Measurements from ENCODE around the gene PREX1. TPM values are rescaled to one million over a fixed set of nuclear protein-coding genes. Genes with fewer than 3 reads are reported as not detected.
A peak's percentile ranks its signal among the peaks of the same experiment; 100 is the strongest.
"Not testable (repeated sequence)": the region's sequence is repeated elsewhere in the genome, so short reads cannot be mapped to it uniquely, and the experiment has no call there.

PREX1 gene
- total RNA-seq, 1 donor from 2014 or later = 235 TPM

DNA sequence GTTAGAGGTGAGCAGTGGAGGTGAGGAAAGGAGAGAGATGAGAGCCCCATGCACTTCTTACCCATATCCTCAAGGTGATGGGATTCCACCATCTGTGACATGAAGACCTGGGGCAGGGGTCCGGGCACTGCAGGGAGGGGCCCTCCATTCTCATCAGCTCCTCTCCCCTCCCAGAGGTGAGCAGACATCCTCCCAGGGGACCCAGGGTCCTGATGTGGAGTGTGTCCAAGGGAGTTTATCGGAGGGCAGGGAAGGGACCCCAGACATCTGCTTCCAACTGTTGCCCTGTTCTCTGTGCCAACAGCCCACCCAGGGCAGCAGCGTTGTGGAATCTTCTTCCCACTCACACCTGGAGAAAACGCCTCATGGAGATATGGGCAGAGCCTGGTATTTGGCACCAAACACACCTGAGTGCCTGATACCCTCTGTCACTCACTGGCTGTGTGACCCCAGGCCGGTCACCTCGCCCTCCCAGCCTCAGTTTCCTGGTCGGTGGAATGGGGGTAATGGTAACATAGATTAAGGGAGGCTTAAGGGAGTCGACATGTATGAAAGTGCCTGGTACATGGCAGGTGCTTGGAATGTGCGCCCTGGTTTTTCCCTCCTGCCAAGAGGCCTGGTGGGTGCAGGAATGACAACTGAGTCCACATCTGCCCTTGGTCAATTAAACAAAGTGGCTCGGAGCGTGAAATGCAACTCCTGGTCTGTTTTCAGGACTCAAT lies 227.9 kb downstream of the PREX1 start:
- Mint-ChIP-seq H3K27me3 (ENCODE audit: unreplicated experiment) (peaks cover 7% of the 10 kb centered on the region), H3K27ac (ENCODE audit: unreplicated experiment) (no peak overlapping the region), H3K9me3 (ENCODE audit: unreplicated experiment) (peaks cover 7% of the 10 kb centered on the region), H3K4me3 (ENCODE audit: unreplicated experiment) (no peak overlapping the region), H3K4me1 (ENCODE audit: low read depth, unreplicated experiment) (peaks cover 14% of the 10 kb centered on the region), H3K36me3 (ENCODE audit: unreplicated experiment) (peaks cover 4% of the 10 kb centered on the region)
- TF ChIP-seq, protein P1, sequence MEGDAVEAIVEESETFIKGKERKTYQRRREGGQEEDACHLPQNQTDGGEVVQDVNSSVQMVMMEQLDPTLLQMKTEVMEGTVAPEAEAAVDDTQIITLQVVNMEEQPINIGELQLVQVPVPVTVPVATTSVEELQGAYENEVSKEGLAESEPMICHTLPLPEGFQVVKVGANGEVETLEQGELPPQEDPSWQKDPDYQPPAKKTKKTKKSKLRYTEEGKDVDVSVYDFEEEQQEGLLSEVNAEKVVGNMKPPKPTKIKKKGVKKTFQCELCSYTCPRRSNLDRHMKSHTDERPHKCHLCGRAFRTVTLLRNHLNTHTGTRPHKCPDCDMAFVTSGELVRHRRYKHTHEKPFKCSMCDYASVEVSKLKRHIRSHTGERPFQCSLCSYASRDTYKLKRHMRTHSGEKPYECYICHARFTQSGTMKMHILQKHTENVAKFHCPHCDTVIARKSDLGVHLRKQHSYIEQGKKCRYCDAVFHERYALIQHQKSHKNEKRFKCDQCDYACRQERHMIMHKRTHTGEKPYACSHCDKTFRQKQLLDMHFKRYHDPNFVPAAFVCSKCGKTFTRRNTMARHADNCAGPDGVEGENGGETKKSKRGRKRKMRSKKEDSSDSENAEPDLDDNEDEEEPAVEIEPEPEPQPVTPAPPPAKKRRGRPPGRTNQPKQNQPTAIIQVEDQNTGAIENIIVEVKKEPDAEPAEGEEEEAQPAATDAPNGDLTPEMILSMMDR (IDR thresholded peaks at IDR 0.05; ENCODE audit: partially characterized antibody, unreplicated experiment) = no peak
- no peak for DNase-seq

DNA sequence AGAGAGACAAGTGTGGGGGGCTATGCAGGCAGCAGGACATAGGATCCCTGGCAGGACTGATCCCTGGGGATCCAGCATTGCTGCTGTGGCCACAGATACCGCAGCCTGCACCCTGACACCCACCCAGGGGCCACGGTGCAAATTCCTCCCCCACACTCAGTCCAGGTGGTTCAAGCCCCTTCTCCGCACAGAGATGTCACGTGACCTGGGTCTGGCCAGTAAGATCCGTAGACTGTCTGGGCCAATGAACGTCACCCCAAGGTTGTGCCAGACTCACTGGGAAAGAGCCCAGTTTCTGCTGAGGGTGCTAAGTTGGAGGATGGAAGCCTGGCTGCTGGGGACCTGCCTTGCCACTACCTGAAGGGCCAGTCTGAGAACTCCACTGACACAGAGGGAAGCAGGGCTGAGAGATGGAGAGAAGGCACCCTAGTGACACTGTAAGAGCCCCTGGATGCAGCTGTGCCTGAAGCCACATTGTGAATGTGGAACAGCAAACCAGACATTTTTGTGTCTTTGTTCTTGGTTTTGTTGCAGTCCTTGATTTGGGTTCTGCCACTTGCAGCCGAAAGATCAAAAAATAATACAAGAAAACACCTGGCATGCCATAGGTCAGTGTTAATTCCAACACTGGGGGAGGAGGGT lies 228.6 kb downstream of the PREX1 start:
- peak overlapping the region; percentile 20 for H3K27ac Mint-ChIP-seq (ENCODE audit: unreplicated experiment)
- H3K4me3 Mint-ChIP-seq (ENCODE audit: unreplicated experiment) = no peak overlapping the region
- peaks cover 4% of the 10 kb centered on the region for H3K36me3 Mint-ChIP-seq (ENCODE audit: unreplicated experiment)
- H3K4me1 Mint-ChIP-seq (ENCODE audit: low read depth, unreplicated experiment) = peaks cover 14% of the 10 kb centered on the region
- H3K27me3 Mint-ChIP-seq (ENCODE audit: unreplicated experiment) = peaks cover 8% of the 10 kb centered on the region
- peaks cover 7% of the 10 kb centered on the region for H3K9me3 Mint-ChIP-seq (ENCODE audit: unreplicated experiment)
- TF ChIP-seq, protein P1 (IDR thresholded peaks at IDR 0.05; ENCODE audit: partially characterized antibody, unreplicated experiment) = no peak
- DNase-seq = no peak

DNA sequence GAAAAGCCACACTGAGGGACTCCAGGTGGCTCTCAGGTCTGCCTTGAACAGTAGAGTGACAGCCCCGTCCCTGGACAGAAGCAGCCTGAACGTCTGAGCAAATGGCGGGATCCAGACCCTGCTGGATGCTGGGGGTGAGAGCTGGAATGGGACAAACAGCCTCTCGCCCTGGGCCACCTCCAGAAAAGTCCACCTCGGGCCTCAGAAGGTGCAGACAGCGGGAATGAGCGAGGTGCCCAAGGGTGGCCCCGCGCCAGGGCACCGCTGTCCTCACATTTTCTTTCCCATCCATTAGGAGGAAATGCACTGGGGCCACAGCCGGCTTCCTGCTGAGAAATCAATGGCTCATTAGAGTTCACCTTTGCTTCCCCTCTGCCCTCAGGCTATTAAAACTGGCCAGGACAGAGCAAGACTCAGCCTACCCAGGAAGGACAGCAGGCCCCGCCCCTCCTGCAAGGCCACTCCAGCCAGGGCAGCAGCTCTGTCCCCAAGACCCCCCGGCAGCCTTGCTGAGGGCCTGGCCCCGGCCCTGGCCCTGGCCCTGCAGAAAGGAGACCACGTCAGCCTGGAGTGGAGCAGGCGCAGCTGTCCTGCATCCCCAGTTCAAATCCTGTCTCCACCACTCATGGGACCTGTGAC lies 229.4 kb downstream of the PREX1 start:
- not testable (repeated sequence) for H3K9me3 Mint-ChIP-seq (ENCODE audit: unreplicated experiment); H3K27ac Mint-ChIP-seq (ENCODE audit: unreplicated experiment); DNase-seq; H3K4me3 Mint-ChIP-seq (ENCODE audit: unreplicated experiment); H3K36me3 Mint-ChIP-seq (ENCODE audit: unreplicated experiment); H3K27me3 Mint-ChIP-seq (ENCODE audit: unreplicated experiment)
- peaks cover 14% of the 10 kb centered on the region for H3K4me1 Mint-ChIP-seq (ENCODE audit: low read depth, unreplicated experiment)

DNA sequence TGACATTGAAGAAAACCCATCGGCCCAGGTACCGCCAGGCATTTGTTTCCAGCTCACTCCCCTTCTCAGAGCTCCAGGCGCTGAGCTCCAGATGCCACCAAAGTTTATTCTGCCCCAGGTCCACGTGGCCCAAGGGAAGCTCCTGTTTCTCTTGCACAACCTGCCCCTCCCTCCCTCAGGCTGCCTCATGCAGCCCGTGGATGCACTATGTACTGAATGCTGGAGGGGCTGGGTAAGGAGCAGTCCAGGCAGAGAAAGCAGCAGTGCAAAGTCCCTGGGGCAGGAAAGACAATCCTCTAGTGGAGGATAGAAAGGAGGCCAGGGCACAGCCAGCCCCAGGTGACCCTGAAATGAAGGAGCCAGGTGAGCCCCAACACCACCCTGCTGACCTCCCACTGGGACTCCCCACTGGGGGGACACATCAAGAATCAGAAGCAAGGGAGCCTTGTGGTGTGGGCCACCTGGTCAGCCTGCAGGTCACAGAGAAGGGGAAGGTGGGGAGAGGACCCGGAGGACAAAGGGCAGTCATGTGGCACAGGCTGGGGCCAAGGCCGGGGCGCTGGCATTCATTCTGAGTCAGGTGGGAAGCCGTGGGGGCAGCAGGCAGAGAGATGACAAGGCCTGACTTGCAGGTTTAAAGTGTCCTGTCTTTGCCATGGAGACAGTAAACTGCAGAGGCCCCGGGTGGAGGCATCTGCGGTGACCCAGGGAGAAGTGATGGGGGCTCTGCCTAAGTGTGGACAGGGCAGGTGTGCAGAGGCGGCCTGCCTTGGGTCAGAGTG lies 230.1 kb downstream of the PREX1 start:
- Mint-ChIP-seq H3K4me1 (ENCODE audit: low read depth, unreplicated experiment) (peaks cover 8% of the 10 kb centered on the region), H3K27ac (ENCODE audit: unreplicated experiment) (no peak overlapping the region)

More for the DNA sequence above, 230.1 kb downstream of the PREX1 start:
- peaks cover 5% of the 10 kb centered on the region for H3K9me3 Mint-ChIP-seq (ENCODE audit: unreplicated experiment)
- H3K36me3 Mint-ChIP-seq (ENCODE audit: unreplicated experiment) = peaks cover 4% of the 10 kb centered on the region
- H3K27me3 Mint-ChIP-seq (ENCODE audit: unreplicated experiment) = peaks cover 5% of the 10 kb centered on the region
- no peak for DNase-seq
- TF ChIP-seq, protein P1 (IDR thresholded peaks at IDR 0.05; ENCODE audit: partially characterized antibody, unreplicated experiment) = no peak
- no peak overlapping the region for H3K4me3 Mint-ChIP-seq (ENCODE audit: unreplicated experiment)
